ENCODE data around the gene TRAF7.
A peak's percentile ranks its signal among the peaks of the same experiment; 100 is the strongest.

Gene TRAF7

DNA sequence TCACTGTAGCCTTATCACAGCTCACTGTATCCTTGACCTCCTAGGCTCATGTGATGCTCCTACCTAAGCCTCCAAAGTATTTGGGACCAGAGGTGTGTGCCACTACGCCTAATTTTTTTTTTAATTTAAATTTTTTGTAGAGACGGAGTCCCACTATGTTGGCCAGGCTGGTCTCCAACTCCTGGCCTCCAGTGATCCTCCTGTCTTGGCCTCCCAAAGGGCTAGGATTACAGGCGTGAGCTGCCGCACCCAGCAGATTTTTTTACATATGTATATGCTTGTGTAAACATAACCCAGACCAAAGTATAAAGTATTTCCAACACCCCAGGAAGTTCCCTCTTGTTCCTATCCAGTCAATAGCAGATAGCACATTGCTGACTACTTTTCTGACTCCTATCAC lies 60.7 kb downstream of the TRAF7 start:
- Histone ChIP-seq H3K36me3 (ENCODE audit: insufficient read depth, low read length) (peaks cover 16% of the 10 kb centered on the region), H3K27ac (ENCODE audit: low read depth, low read length) (no peak overlapping the region), H3K27me3 (ENCODE audit: insufficient read depth, low read length) (no peaks in the 10 kb centered on the region), H3K4me1 (ENCODE audit: insufficient read depth, low read length) (0 out of 2 replicates have a peak, but pooled peaks cover 7% of the 10 kb centered on the region), H3K9me3 (ENCODE audit: insufficient read depth, low read depth, low read length) (no peaks in the 10 kb centered on the region), H3K4me3 (ENCODE audit: low read length) (0 out of 2 replicates have a peak overlapping the region, but pooled peaks have one; percentile 23), H3K9ac (ENCODE audit: low read depth, low read length) (no peak overlapping the region)
- WGBS = 94% methylated on average over 3 of the region's 4 CpGs

- H3K27ac ChIP-seq (ENCODE audit: low read depth, low read length) = peak within 1 kb of the TSS; percentile 82
- 0 out of 2 replicates have a peak, but pooled peaks cover 6% of the 10 kb centered on the region for H3K36me3 ChIP-seq (ENCODE audit: insufficient read depth, low read length)
- H3K27me3 ChIP-seq (ENCODE audit: insufficient read depth, low read length) = no peaks in the 10 kb centered on the region
- under 1% methylated on average over 82 of the region's 82 CpGs for WGBS
- peak within 1 kb of the TSS; percentile 83 for H3K4me3 ChIP-seq (ENCODE audit: low read length)
- H3K9ac ChIP-seq (ENCODE audit: low read depth, low read length) = peak within 1 kb of the TSS; percentile 91
- H3K4me1 ChIP-seq (ENCODE audit: insufficient read depth, low read length) = no peaks in the 10 kb centered on the region
- no peaks in the 10 kb centered on the region for H3K9me3 ChIP-seq (ENCODE audit: insufficient read depth, low read depth, low read length)
Observed at GRCh38 chr16:2223221-2223941, 67.8 kb downstream of the TRAF7 start, which contains the start of gene E4F1. TSS of gene E4F1 (plus strand) at chr16:2223591. CDS start at chr16:2223614, 23 bp downstream.

DNA sequence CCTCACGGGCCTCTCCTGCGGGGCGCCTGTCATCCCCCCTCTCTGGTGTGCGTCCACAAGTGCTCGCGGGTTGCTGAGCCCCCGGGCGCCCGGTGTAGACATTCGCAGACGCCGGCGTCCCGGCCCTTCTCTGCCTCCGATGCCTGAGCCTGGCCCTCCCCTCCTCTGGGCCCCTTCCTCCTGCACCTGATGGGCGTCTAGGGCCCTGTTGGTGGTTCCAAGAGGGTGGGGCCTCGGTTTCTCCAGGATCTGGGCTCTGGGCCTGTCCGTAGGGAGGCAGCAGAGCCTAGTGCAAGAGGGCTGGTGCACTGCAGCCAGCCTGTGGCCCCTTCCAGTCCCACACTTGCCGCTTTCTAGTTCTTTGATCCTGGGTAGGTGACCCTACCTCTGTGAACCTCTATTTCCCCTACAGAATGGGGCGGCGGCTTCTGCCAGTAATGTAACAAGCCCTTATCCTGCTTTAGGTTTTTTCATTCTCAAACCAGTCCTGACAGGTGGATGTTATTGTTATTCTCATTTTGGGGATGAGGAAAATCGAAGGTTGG lies 68.4 kb downstream of the TRAF7 start:
- Histone ChIP-seq H3K9ac (ENCODE audit: low read depth, low read length) (peak overlapping the region; percentile 91), H3K27me3 (ENCODE audit: insufficient read depth, low read length) (no peaks in the 10 kb centered on the region), H3K4me3 (ENCODE audit: low read length) (peak overlapping the region; percentile 83), H3K36me3 (ENCODE audit: insufficient read depth, low read length) (peaks cover 8% of the 10 kb centered on the region; the same call in 1 of the 2 replicates), H3K27ac (ENCODE audit: low read depth, low read length) (peak overlapping the region; percentile 82), H3K4me1 (ENCODE audit: insufficient read depth, low read length) (no peaks in the 10 kb centered on the region), H3K9me3 (ENCODE audit: insufficient read depth, low read depth, low read length) (no peaks in the 10 kb centered on the region)
- WGBS = 13% methylated on average over 22 of the region's 22 CpGs

DNA sequence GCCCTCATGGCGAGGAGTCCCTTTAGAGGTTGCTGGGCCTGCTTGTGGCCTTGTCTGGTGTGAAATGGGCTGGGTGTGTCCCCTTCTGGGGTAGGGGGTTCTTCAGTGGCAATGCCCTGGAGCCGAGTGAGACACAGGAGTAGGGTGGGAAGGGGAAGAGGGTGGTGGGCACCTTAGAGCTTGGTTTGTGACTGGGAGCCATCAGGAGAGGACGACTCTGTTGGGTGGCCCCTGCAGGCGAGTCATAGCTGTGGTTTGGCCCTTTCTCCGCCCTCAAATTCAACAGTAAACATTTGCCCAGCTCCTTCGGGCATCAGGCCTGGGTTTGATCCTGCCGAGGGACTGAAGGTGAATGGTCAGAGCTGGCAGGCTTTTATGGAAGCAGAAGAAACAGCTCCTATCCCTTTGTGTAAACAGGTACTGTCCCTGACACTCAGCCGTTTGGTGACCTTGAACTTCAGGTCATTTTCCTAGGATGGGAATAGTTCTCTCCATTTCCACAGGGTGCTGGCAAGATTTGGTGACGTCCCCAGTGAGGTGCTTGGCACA lies 70.7 kb downstream of the TRAF7 start:
- Histone ChIP-seq H3K9me3 (ENCODE audit: insufficient read depth, low read depth, low read length) (no peaks in the 10 kb centered on the region), H3K9ac (ENCODE audit: low read depth, low read length) (no peak overlapping the region), H3K4me3 (ENCODE audit: low read length) (no peak overlapping the region), H3K4me1 (ENCODE audit: insufficient read depth, low read length) (no peaks in the 10 kb centered on the region), H3K27me3 (ENCODE audit: insufficient read depth, low read length) (no peaks in the 10 kb centered on the region), H3K36me3 (ENCODE audit: insufficient read depth, low read length) (peaks cover 23% of the 10 kb centered on the region), H3K27ac (ENCODE audit: low read depth, low read length) (no peak overlapping the region)
- WGBS = 87% methylated on average over 9 of the region's 9 CpGs

DNA sequence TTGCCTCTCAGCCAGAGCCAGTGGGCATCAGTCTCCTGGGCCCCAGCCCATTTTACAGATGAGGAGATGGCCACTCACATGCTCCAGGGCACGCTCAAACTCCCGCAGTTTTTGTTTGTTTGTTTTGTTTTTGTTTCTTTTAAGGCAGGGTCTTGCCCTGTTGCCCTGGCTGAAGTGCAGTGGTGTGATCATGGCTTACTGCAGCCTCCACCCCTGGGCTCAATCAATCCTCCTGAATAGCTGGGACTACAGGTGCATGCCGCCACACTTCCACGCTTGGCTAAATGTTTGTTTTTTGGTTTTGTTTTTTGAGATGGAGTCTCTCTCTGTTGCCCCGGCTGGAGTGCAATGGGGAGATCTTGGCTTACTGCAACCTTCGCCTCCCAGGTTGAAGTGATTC lies 71.3 kb downstream of the TRAF7 start:
- no peak overlapping the region for H3K4me3 ChIP-seq (ENCODE audit: low read length)
- H3K36me3 ChIP-seq (ENCODE audit: insufficient read depth, low read length) = peaks cover 28% of the 10 kb centered on the region
- H3K27ac ChIP-seq (ENCODE audit: low read depth, low read length) = no peak overlapping the region
- H3K27me3 ChIP-seq (ENCODE audit: insufficient read depth, low read length) = no peaks in the 10 kb centered on the region
- no peak overlapping the region for H3K9ac ChIP-seq (ENCODE audit: low read depth, low read length)
- 89% methylated on average over 6 of the region's 6 CpGs for WGBS
- no peaks in the 10 kb centered on the region for H3K4me1 ChIP-seq (ENCODE audit: insufficient read depth, low read length)
- no peaks in the 10 kb centered on the region for H3K9me3 ChIP-seq (ENCODE audit: insufficient read depth, low read depth, low read length)
